Astrocyte of the spinal cord (primary cell): ENCODE measurements around the gene PDZD11.

ENCODE experiments used
- DNase-seq: peaks from one replicate; pipeline ENCODE4 v3.0.0; 2011; ENCODE audit warnings: low read depth, low spot score
- H3K4me3 ChIP-seq: 2 replicates; pipeline ENCODE4 v1.5.1; 2011; ENCODE audit warnings: low read depth, mild to moderate bottlenecking, low read length, moderate library complexity
- CTCF ChIP-seq: IDR thresholded peaks from 2 replicates; pipeline ENCODE4 v1.5.1; 2012; ENCODE audit warnings: low read depth, mild to moderate bottlenecking, low read length, inconsistent platforms
- in situ Hi-C: cut with HindIII; loops from 2 replicates; pipeline ENCODE4 v1.10.0; 2017; ENCODE audit warnings: low sequenced_read_pairs

The PDZD11 gene

GRCh38 chrX:70322784-70323183, 33.1 kb upstream of the PDZD11 start:
- DNase-seq = no peak
- H3K4me3 ChIP-seq = no peak overlapping the region
- no peak for TF ChIP-seq CTCF
- in situ Hi-C loops = no loop called here

GRCh38 chrX:70313503-70313902, 23.8 kb upstream of the PDZD11 start:
- peak; percentile 50 for DNase-seq
- in situ Hi-C loops = no loop called here
- no peak overlapping the region for H3K4me3 ChIP-seq
- no peak for TF ChIP-seq CTCF

GRCh38 chrX:70301716-70302115, 12.0 kb upstream of the PDZD11 start:
- peak; percentile 56 for DNase-seq
- no peak for TF ChIP-seq CTCF
- in situ Hi-C loops = no loop called here
- H3K4me3 ChIP-seq = no peak overlapping the region

GRCh38 chrX:70293621-70294020, 3.9 kb upstream of the PDZD11 start:
- in situ Hi-C loops = no loop called here
- no peak for TF ChIP-seq CTCF
- DNase-seq = no peak
- no peak overlapping the region for H3K4me3 ChIP-seq

- no peak overlapping the region for H3K4me3 ChIP-seq
- no peak for TF ChIP-seq CTCF
- in situ Hi-C loops = no loop called here
- DNase-seq = no peak
Observed at GRCh38 chrX:70292788-70293187, 3.1 kb upstream of the PDZD11 start.

GRCh38 chrX:70289168-70289792, 447 bp downstream of the PDZD11 start:
- DNase-seq = no peak
- TF ChIP-seq CTCF = no peak
- in situ Hi-C loops = no loop called here
- peak overlapping the region; percentile 77 for H3K4me3 ChIP-seq

- no peak within 1 kb of the TSS for H3K4me3 ChIP-seq
- TF ChIP-seq CTCF = no peak
- no peak for DNase-seq
- in situ Hi-C loops = no loop called here
Observed at GRCh38 chrX:70281951-70282350, 7.8 kb downstream of the PDZD11 start, which contains the start of gene RAB41. TSS of gene RAB41 (plus strand) at chrX:70282172. CDS start at chrX:70282218, 46 bp downstream.
